GM19099 (cell line): ENCODE data around the gene ZEB1.

Source experiments
- POLR2A ChIP-seq: IDR thresholded peaks from 3 replicates; pipeline ENCODE4 v1.6.1; 2011; ENCODE audit warnings: low read depth; ENCODE audit not compliant: insufficient read length; ENCODE audit errors: extremely low read depth

The ZEB1 gene

GRCh38 chr10:31383810-31384588 is 65.0 kb downstream of the ZEB1 start:
- no peak for TF ChIP-seq POLR2A

GRCh38 chr10:31384589-31384949 is 65.6 kb downstream of the ZEB1 start:
- no peak for TF ChIP-seq POLR2A

- no peak for TF ChIP-seq POLR2A
These were observed 71.8 kb downstream of the ZEB1 start for GRCh38 chr10:31390804-31391203.

GRCh38 chr10:31393844-31394243 is 74.8 kb downstream of the ZEB1 start:
- TF ChIP-seq POLR2A = no peak

GRCh38 chr10:31395695-31396094 is 76.7 kb downstream of the ZEB1 start:
- no peak for TF ChIP-seq POLR2A

- TF ChIP-seq POLR2A = no peak
These were observed 77.4 kb downstream of the ZEB1 start for GRCh38 chr10:31396376-31396775.

GRCh38 chr10:31397852-31398251 is 78.8 kb downstream of the ZEB1 start:
- no peak for TF ChIP-seq POLR2A

GRCh38 chr10:31399171-31399570 is 80.2 kb downstream of the ZEB1 start:
- no peak for TF ChIP-seq POLR2A

GRCh38 chr10:31399631-31400030 is 80.6 kb downstream of the ZEB1 start:
- TF ChIP-seq POLR2A = no peak

- TF ChIP-seq POLR2A = no peak
These were observed 82.3 kb downstream of the ZEB1 start for GRCh38 chr10:31401287-31401686.

- no peak for TF ChIP-seq POLR2A
These were observed 85.6 kb downstream of the ZEB1 start for GRCh38 chr10:31404640-31405039.

GRCh38 chr10:31413325-31413724 is 94.3 kb downstream of the ZEB1 start:
- no peak for TF ChIP-seq POLR2A

- TF ChIP-seq POLR2A = no peak
These were observed 99.5 kb downstream of the ZEB1 start for GRCh38 chr10:31418481-31418880.

- no peak for TF ChIP-seq POLR2A
These were observed 100.5 kb downstream of the ZEB1 start for GRCh38 chr10:31419394-31420063.

- TF ChIP-seq POLR2A = no peak
These were observed 102.3 kb downstream of the ZEB1 start for GRCh38 chr10:31421322-31421721.

- TF ChIP-seq POLR2A = no peak
These were observed 103.6 kb downstream of the ZEB1 start for GRCh38 chr10:31422634-31423033.
